Fibroblast of villous mesenchyme (primary cell): ENCODE results near the gene ATG10. TPM values are rescaled to one million over a fixed set of nuclear protein-coding genes. Genes with fewer than 3 reads are reported as not detected.
A peak's percentile ranks its signal among the peaks of the same experiment; 100 is the strongest.

Experiments
- DNase-seq: peaks from one replicate; pipeline ENCODE4 v3.0.0-alpha.2; 2010; ENCODE audit warnings: low read depth
- H3K4me3 ChIP-seq: 2 replicates; pipeline ENCODE4 v1.5.1; 2011; ENCODE audit warnings: low read depth, mild to moderate bottlenecking, low read length
- total RNA-seq: library from RNA; depleted of rRNA; stranded (reverse); fragments of >200 nt; gene quantifications from 2 replicates; pipeline ENCODE4 v1.2.3, GENCODE V29; 2012
- TF ChIP-seq, protein P1 (sequence below): IDR thresholded peaks from 2 replicates; pipeline ENCODE4 v1.5.1; 2012; ENCODE audit warnings: low read depth, mild to moderate bottlenecking, low read length; ENCODE audit not compliant: insufficient read depth

Gene ATG10
- total RNA-seq, 1 donor: 9.1 TPM

DNA sequence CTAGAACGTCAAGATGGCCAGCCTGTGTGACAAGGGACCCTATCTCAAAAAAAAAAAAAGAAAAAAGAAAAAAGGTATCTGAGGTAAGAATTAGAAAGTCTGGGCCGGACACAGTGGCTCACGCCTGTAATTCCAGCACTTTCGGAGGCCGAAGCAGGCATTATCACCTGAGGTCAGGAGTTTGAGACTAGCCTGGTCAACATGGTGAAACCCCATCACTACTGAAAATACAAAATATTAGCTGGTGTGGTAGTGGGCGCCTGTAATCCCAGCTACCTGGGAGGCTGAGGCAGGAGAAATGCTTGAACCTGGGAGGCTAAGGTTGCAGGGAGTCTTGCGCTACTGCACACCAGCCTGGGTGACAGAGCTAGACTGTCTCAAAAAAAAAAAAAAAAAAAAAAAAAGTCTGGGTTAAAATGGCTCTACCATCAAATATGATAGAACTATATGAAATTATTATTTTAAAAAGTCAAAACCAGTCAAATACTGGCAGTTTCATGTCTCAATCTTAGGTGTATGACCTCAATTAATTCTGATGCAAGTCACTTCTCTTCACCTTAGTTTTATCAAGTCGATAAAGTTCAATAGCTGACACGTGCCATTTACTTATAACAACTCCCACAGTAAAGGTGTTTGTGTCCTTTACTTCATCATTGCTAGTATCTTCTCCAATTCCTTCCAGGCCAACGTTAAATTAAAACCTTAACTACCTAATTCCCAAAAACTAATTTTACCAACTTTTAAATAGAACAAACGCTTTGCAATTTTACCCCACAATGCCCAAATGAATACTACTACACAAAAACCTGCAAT, 305.2 kb downstream of the ATG10 start:
- no peak for DNase-seq
- TF ChIP-seq, protein P1, sequence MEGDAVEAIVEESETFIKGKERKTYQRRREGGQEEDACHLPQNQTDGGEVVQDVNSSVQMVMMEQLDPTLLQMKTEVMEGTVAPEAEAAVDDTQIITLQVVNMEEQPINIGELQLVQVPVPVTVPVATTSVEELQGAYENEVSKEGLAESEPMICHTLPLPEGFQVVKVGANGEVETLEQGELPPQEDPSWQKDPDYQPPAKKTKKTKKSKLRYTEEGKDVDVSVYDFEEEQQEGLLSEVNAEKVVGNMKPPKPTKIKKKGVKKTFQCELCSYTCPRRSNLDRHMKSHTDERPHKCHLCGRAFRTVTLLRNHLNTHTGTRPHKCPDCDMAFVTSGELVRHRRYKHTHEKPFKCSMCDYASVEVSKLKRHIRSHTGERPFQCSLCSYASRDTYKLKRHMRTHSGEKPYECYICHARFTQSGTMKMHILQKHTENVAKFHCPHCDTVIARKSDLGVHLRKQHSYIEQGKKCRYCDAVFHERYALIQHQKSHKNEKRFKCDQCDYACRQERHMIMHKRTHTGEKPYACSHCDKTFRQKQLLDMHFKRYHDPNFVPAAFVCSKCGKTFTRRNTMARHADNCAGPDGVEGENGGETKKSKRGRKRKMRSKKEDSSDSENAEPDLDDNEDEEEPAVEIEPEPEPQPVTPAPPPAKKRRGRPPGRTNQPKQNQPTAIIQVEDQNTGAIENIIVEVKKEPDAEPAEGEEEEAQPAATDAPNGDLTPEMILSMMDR: no peak
- peak overlapping the region; percentile 77 for H3K4me3 ChIP-seq

DNA sequence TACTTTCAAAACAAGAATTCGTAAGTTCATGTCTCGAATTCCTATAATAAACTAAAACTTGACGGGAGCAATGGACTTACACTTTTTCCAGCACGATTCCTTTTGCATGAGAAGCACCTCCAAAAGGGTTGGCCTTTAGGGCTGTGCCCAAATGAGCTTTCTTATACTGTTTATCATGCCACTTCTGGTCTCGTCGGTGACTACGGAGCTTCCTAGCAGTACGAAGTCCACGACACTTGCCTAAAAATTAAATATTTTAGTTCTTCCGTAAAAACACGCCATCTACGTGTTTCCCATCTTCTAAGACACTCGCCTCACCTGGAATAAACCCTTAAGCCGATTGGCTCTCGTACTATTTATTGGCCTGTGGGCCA, 305.8 kb downstream of the ATG10 start:
- peak; percentile 12 for DNase-seq
- peak overlapping the region; percentile 77 for H3K4me3 ChIP-seq
- TF ChIP-seq, protein P1: no peak

DNA sequence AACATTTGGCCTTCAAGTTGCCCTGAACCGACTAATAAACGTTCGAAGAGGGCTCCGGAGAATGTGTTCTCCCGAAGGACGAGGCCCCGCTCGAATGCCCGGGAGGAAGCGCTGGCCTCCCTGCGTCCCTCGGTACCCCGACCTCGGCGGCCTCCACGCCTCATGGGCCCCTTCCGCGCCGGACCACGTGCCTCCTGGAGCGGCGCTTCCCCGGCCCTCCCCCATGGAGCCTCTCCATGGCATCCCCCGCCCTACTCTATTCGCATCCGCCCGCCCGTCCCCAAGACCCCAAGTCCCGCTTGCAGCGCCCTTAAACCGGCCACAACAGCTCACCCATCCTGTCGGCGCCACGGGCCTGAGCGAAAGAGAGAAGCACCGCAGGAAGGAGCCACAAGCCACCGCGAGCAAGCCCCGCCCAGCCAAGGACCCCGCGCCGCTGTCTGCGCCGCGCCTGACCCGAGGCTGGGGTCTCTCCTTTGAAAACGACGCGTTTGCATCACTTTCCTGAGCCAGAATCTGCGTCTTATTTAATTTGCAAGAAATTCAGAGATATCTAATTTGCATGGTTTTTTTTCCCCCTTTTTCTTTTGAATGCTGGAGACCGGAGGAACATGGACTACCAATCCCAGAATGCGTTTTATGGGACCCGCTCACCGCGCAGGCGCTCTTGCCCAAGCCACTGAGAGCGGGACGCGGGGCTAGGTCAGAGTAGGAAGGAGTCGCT, 306.3 kb downstream of the ATG10 start, which contains the start of gene RPS23:
TSS of gene RPS23 (minus strand) at position 368 of the 724 bp plus-strand sequence. CDS start at position 337, 31 bp downstream.
- peak within 1 kb of the TSS; percentile 77 for H3K4me3 ChIP-seq
- DNase-seq: peak; percentile 92
- TF ChIP-seq, protein P1: no peak

DNA sequence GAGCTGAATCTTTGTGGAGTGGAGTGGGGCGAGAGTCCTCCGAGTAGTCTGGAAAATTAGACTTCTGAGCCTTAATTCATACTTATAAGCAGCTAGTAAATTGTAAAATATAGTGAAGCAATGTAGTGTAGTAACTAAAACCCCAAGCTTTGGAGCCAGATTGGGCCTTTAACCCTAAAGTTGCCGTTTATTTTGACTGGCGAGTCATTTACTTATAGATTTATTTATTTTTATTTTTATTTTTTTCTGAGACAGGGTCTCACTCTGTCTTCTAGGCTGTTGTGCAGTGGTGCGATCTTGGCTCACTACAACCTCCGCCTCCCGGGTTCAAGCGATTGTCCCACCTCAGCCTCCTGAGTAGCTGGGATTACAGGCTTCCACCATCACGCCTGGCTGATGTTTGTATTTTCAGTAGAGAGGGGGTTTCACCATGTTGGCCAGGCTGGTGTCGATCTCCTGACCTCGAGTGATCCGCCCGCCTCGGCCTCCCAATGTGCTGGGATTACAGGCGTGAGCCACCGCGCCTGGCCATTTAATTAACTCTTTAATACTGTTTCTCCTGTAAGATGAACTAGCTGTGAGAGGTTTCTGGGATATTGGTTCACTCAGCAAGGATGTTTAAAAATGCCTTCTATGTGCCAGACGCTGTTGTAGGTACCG, 307.0 kb downstream of the ATG10 start:
- peak overlapping the region; percentile 77 for H3K4me3 ChIP-seq
- TF ChIP-seq, protein P1: no peak
- no peak for DNase-seq

DNA sequence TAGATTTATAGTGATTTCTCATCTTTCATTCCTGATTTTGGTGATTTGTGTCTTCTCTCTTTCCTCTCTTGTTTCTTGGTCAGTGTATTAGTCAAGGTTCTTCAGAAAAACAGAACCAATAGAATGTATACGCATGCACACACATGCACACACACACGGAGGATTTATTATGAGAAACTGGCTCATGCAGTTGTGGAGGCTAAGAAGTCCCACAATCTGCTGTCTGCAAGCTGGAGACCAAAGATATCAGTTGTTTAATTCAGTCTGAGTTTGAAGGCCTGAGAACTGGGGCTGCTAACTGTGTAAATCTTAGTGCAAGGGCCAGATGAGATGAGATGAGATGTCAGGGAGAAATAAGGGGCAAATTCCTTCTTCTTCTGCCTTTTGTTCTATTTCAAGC, 312.1 kb downstream of the ATG10 start:
- TF ChIP-seq, protein P1: no peak
- no peak for DNase-seq
- no peak overlapping the region for H3K4me3 ChIP-seq

DNA sequence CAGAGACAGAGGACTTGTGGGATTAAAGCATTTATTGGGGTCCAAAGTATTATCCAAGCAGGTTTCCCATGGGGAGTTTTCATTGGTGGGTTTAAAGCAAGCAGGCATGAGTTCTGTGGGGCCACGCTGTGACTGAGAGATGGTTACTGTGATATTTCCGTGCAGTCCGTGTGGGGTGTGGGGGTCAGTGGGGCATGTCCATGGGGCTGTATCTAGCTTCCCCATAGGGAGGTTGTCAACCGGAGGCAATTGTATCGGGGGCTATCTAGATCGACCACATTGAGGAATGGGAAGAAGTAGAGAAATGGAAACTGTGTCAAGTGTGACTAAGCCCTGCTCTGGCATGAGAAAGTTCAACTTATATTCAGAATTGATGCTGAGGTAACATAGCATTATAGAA, 313.4 kb downstream of the ATG10 start:
- no peak overlapping the region for H3K4me3 ChIP-seq
- no peak for DNase-seq
- TF ChIP-seq, protein P1: no peak
